ENCODE results near the gene MCRIP1. TPM values are rescaled to one million over a fixed set of nuclear protein-coding genes. Genes with fewer than 3 reads are reported as not detected.

MCRIP1 gene
- total and polyA plus RNA-seq, 2 of the 13 experiments (the other 11 are each of a cell fraction or from before 2014, with no cell fraction given): 79.7 to 84.9 TPM

DNA sequence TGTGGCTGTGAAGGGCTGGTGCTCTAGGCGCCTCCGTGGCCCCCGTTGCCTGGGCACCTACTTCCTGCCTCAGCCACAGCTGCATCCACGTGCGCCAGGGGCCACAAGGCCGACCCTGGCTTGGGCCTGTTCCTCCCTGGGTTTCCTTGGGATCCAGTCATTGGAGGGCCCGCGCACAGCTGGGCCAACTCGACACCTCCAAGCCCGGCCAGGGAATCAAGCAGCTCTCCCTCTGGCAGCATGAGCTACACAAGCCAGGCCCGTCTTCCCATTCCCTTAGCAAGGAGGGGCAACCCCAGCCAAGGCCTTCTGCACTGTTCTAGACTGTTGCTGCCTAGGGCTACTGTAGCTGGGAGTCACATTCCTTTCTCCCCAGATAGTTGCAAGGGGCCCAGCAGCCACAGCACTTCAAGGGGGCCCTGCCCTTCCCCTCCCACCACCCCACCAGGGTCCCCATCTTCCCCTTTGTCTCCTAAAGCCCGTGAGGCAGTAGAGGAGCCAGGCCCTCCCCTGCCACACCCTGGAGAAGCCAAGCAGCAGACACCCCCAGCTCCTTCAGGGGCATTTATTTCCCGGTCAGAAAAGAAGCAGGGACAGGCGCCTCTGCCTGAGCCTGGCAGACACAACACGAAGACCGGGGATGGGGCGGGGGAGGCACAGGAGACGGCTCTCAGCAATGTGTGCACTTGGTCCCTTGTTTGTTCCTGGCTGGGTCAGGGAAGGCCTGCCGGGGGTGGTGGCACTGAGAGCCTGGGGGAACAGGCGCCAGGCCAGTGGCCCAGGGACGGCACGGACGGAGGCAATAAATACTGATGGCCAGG is 34.3 kb upstream of the MCRIP1 start (continued):
- TF ChIP-seq MTA1 (CRISPR knock-in tag; IDR thresholded peaks at IDR 0.05; ENCODE audit: borderline replicate concordance) (no peak; the same call in 1 of the 2 replicates), LCORL (IDR thresholded peaks at IDR 0.05) (no peak), LCORL (CRISPR knock-in tag; IDR thresholded peaks at IDR 0.05) (peak; percentile 48; the same call in 1 of the 2 replicates), ZNF720 (CRISPR knock-in tag; IDR thresholded peaks at IDR 0.05) (no peak), ZNF704 (CRISPR knock-in tag; IDR thresholded peaks at IDR 0.05; ENCODE audit: borderline replicate concordance) (no peak), ZNF850 (CRISPR knock-in tag; conservative IDR thresholded peaks at IDR 0.05) (peak; percentile 74; the same call in 1 of the 2 replicates), KAT7 (CRISPR knock-in tag; IDR thresholded peaks at IDR 0.05; ENCODE audit: borderline replicate concordance) (no peak), ZNF335 (CRISPR knock-in tag; IDR thresholded peaks at IDR 0.05) (no peak), DDIT3 (CRISPR knock-in tag; IDR thresholded peaks at IDR 0.05) (no peak; the same call in 1 of the 2 replicates), ATRX (CRISPR knock-in tag; IDR thresholded peaks at IDR 0.05; ENCODE audit: borderline replicate concordance) (no peak), REST (IDR thresholded peaks at IDR 0.05; ENCODE audit: borderline replicate concordance in 1 of 2, low read depth in 1 of 2, low read length in 2 of 2) (no peak), MXI1 (IDR thresholded peaks at IDR 0.05; ENCODE audit: borderline replicate concordance, low read depth, low read length) (no peak), HIVEP1 (CRISPR knock-in tag; IDR thresholded peaks at IDR 0.05) (peak; percentile 35), IRX3 (CRISPR knock-in tag; IDR thresholded peaks at IDR 0.05; ENCODE audit: borderline replicate concordance, low read depth) (no peak), ZFP90 (CRISPR knock-in tag; IDR thresholded peaks at IDR 0.05; ENCODE audit: borderline replicate concordance) (no peak; the same call in 1 of the 2 replicates), ZBTB14 (CRISPR knock-in tag; IDR thresholded peaks at IDR 0.05) (no peak; the same call in 1 of the 2 replicates), MBNL3 (CRISPR knock-in tag; conservative IDR thresholded peaks at IDR 0.05) (no peak), DMAP1 (CRISPR knock-in tag; IDR thresholded peaks at IDR 0.05) (no peak), ZNF83 (CRISPR knock-in tag; IDR thresholded peaks at IDR 0.05; ENCODE audit: borderline replicate concordance) (no peak), NFE2L1 (CRISPR knock-in tag; IDR thresholded peaks at IDR 0.05; ENCODE audit: borderline replicate concordance) (no peak; the same call in 1 of the 2 replicates)
- TF ChIP-seq, protein P1, sequence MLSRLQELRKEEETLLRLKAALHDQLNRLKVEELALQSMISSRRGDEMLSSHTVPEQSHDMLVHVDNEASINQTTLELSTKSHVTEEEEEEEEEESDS (CRISPR knock-in tag; IDR thresholded peaks at IDR 0.05; ENCODE audit: borderline replicate concordance): no peak
- TF ChIP-seq, protein P2, sequence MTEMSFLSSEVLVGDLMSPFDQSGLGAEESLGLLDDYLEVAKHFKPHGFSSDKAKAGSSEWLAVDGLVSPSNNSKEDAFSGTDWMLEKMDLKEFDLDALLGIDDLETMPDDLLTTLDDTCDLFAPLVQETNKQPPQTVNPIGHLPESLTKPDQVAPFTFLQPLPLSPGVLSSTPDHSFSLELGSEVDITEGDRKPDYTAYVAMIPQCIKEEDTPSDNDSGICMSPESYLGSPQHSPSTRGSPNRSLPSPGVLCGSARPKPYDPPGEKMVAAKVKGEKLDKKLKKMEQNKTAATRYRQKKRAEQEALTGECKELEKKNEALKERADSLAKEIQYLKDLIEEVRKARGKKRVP (CRISPR knock-in tag; IDR thresholded peaks at IDR 0.05): no peak; a peak in 2 of 4 replicates
